HG03025 (cell line): Measurements from ENCODE around the gene FCRL5.
"Not testable (repeated sequence)": the region's sequence is repeated elsewhere in the genome, so short reads cannot be mapped to it uniquely, and the experiment has no call there.

Source experiments
- ATAC-seq: cut with Tn5 transposase; IDR thresholded peaks from one replicate; pipeline ENCODE4 v1.9.1; 2021; ENCODE audit warnings: mild to moderate bottlenecking, moderate library complexity; ENCODE audit not compliant: unreplicated experiment, low FRiP score

FCRL5 gene

DNA sequence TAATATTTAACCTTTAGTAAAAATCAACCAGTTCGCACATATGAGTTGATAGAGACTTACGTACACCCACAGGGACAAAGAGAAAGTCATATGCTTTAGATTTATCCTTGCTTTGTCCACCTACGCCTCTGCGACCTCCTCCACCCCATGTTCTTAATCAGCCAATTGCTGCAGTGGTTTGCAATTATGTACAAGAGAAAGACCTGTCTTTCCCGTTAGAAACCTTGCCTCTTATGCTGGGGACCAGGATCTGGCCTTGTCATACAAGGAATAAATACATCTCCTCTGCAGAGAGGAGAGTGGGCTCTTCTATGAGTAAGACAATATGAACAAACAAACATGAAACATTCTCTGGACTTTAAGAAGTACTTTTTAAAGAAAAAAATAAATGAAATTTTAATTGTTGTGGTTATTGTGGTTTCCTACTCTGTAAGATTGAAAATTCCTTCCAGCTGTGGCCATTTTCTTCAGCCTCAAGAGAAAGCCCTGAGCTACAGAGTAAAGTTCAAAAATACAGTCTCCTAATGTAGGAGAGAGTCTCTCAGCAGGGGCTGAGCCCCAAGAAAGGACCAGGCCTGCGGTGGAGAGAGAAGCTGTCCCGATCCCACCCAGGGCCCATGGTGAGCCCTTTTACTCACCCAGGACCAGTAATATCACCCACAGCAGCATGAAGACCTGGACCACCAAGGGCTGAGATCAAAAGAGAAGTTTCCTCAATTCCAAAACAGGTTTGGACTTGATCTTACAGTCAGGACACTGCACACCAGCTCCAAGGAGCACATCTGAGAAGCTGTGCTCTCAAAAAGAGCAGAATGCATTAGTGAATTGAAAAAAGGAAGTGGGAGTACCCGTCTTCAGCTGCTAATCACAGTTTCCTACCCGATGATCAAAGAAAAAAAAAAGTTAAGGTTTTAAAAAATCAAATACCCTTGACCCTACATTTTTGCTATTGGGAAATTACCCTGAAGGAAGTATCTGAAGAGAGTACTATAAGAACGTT is at the start of gene FCRL5:
Gene FCRL5, minus strand, starts transcription at position 822 of the 1,000 bp plus-strand sequence. Its CDS starts 153 bp downstream, at position 669.
- no peak for ATAC-seq

DNA sequence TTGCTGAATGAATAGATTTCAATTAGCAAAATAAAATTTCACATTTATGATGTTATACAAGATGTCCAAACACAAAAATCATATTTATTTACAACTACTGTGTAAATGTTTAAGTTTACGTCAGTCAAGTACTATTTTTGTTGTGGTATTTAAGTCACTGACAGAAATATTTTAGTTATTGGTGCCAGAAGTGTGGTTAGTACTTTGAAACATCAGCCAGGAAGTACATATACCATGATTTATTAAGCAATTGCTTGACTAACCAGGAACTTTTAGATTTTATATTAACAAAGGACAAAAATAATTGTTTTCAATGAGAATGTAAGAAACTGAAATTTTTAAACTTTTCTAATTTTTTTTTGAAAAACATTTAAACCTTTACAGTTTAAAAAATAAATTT is 47.9 kb upstream of the FCRL5 start:
- no peak for ATAC-seq

DNA sequence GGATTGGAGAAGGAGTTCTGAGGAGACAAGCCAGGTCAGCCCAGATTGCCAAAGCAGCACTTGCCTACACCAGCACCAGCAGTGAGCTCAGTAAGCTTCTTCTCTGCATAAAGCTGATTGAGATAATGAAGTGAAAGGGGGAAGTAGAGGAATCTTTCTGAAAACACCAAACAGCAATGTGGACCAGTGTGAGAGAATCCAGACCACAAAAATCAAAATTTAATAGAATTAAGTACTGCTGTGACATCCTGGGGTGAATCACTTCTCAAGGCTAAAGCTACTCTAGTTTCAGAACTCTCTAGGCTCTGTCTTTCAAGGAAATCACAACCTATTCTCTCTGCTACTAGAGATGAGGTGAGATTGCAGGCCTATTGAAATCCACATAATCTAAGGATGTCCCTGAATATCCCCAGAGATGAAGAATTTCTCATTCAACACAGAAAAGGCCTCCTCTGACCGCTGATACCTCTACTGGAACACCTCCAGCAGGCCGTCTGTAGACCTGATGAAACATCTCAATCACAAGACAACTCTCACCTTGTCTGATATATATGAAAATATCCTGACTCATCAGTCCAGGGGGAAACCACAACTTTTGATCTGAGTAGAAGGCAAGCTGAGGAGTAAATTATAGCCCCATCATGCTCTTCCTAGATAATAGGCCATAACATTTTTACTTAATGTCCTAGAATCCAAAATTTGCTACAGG is 45.8 kb upstream of the FCRL5 start, which contains the start of gene FCRL4:
Gene FCRL4, minus strand, starts transcription at position 127 of the 709 bp plus-strand sequence. CDS start 141 bp downstream, outside the sequence.
- no peak for ATAC-seq

DNA sequence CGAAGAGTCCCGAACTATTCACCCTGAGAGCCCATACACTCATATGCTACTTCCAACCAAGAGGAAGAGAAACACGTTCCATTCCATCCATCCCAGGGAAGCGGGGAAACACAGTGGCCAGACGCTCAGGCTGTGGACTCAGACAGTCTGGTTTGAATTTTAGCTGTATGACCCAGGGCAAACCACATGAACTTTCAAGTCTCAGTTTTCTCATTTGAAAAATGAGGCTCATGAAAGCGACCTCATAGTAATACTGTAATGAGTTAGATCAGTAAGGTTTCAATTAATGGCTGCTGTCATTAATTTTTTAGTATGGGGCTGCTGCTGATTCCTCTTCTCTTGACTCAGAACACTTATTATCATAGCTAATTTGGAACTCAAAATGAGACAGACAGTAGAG is 44.1 kb upstream of the FCRL5 start:
- ATAC-seq: no peak

DNA sequence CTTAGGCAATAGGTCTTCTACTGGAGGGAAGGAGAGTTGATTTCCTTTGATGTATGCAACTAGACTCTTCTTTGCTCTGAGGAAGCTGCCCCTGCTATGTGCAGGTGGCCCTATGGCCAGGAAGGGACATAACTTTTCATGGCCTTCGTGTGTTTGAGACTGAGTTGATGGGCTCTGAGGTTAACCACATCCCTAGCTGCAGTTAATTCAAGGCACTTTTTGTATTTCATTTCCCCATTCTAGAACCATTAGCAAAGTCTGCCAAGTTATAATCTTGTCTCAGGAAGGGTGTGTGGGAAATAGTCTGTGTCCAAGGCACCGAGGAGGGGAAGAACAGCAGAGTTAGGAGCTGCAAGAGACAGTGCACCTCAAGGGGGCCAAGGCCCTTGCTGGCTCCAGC is 43.0 kb upstream of the FCRL5 start:
- peak; percentile 60 for ATAC-seq

DNA sequence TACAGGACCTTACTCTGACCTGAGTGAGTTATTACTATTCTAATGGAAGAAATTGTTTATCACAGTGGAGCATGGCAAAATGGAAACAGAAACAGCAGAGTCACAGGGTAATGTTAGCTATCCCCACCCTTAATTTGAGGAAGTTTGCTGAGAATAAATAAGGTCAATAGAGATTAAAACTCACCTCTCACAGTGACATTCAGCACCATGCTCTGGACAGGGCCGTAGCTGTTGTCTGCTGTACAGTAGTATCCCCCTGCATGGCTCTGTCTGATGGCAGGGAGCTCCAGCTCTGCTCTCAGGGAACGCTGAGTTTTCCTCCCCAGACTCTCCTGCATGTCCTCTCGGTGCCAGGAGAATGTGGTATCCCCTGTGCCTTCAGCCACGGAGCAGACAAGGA is 33.7 kb upstream of the FCRL5 start:
- no peak for ATAC-seq

DNA sequence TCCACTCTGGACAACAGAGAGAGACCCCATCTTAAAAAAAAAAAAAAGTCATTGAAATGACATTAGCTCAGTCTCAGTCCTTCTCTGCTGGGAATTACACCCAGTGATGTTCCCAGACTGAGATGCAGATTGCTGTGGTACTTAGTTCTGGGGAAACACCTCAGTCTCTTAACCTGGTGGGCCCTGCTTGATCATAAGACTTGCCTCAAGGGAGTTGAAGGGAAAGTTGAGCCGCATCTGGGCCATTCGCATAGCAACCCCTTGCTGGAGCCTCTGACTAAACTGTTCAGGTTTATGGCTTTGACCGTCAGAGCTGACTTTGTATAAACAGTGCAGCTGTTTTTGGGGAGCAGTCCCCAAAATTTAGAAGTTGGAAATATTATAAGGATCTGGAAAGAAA is 32.2 kb upstream of the FCRL5 start:
- ATAC-seq: no peak

DNA sequence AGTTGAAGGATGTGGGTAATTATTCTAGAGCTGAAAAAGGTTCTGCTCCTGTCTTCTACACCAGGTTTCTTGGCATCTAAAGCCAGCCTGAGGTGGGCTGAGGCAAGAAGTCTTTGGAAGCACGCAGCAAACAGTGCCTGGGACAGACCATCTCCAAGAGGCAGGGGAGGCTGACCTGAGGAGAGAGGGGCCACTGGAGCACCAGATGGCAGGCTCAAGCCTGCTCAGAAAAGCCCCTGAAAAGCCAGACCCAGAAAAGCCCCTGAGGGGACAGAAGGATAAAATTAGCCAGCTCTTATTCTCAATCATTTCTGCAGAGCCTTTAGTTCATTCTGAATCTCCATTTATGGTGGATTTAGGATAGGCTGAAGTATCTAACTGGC is 28.5 kb upstream of the FCRL5 start:
- ATAC-seq: no peak

DNA sequence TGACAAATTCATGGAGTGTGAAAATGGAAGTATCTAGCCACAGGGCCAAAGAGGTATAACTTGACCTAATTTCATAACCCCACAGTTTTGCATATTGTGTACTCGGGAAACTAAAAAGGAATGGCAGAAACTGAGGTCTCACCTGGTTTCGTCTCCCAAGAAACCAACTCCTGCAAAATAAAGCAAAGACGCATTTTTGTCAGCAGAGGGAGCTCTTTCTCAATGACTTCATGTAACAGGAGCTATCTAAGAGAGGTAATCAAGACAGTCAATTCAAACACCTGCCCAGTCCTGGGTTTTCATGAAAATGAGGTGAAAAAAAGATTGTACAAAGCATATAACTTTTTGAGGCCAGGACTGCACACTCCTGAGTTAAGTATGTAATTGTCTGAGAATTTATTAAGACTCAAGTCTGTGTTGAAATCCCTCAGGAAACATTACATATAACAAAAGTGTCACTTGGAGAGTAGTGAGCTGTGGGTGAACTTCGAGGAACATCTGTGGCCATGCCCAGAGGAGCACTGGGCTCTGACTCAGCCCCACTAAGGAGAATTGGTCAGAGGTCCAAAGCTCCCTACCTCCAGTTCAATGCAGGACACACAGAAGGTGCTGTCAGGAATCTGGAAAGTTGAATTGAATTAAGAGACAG is 28.0 kb upstream of the FCRL5 start:
- ATAC-seq: no peak

DNA sequence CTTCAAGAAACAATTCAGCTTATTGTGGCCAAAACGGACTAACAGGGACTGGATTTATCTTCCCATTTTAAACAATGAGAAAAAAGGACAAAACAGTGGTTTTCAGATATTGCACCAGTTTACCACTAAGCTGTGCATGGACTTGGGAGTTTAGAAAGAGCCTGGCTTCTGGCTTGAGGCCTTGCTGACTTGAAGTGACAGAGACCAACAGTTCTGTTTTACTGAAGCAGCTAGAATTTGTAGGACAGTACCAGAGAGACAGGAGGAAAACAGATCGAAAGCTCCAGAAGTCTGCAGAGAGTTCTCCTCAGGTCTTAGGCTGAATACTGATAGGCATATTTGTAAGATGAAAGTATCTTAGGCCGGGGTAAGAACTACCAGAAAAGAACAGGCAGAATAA is 25.1 kb upstream of the FCRL5 start:
- no peak for ATAC-seq

DNA sequence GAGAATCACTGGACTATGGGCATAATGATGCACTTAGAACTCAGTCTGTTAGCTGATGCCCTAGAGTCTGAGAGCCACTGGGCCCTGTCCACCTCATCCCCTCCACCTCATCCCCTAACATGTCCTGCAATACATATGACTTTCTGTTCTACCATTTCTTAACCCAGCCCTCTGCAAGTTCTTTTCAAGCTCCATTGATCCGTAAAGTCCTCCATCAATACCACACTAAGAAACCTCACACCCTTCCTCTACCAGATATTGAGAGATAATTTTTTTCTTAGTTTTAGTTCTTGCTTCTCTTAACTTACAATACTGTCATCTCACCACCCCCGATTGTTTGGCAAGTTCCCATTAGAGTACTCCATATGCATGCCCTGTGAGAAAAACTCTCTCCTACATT is 23.4 kb upstream of the FCRL5 start:
- ATAC-seq: peak; percentile 64

DNA sequence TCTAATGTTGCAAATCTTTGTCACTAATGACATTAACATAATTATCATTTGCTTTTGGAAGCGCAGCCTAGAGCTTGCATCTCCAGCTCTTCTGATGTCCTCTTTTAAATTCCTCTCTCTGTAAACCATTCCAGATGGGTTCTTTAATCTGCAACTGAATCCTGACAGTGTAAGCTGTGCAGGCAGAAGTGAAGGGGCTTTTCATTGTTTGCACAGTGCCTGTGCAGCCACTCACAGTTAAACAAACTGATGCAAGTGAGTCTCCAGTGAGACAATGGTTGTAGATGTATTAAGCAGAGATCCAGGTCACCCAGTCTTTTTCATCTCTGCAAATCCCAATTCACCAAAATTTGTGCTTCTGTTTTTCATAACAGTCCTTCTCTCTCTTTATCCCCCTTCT is 22.5 kb upstream of the FCRL5 start:
- ATAC-seq: no peak

DNA sequence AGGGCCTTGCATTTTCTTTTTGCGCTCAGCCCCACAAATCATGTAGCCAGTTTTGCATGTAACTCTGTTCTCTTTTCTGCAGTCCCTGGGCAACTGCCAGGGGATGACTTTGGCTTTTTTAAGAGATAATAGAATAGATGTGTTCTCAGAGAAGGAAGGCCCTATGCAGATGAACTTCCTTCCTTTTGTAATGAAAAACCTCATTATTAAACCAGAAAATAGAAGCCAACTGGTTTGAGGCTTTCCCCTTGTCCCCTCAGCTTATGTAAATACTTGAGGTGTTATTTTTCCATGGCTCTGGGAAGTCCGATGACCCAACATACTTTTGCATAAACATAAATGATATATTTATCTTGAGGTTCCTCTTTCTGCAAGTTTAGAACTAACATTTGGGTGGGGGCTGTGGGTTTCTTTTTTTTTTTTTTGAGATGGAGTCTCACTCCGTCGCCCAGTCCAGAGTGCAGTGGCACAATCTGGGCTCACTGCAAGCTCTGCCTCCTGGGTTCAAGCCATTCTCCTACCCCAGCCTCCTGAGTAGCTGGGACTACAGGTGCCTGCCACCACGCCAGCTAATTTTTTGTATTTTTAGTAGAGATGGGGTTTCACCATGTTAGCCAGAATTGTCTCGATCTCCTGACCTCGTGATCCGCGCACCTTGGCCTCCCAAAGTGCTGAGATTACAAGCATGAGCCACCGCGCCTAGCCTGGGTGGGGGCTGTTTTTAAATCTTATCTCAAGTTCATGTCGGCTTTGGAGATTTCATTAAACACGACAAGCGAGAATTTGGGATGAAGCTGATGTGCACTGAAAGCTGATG is 14.4 kb upstream of the FCRL5 start:
- ATAC-seq: no peak

DNA sequence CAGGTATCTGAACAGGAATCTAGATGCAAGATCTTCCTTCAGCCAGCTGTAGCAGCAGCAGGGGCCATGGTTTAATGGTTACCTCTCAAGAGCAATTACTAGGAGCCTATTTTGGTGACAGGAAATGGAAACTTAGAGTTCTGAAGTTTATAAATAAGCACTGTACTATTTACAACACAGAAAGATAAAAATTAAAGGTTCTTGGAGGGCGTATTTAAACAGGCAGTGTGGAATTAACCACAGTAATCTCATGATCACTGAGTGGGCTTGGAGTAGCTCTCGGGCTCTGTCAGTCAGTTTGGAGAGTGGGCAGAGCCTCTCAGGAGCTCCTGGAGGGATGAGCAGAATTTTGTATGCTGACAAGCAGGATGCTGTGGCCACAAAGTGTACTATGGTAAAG is 10.2 kb upstream of the FCRL5 start:
- peak; percentile 68 for ATAC-seq

DNA sequence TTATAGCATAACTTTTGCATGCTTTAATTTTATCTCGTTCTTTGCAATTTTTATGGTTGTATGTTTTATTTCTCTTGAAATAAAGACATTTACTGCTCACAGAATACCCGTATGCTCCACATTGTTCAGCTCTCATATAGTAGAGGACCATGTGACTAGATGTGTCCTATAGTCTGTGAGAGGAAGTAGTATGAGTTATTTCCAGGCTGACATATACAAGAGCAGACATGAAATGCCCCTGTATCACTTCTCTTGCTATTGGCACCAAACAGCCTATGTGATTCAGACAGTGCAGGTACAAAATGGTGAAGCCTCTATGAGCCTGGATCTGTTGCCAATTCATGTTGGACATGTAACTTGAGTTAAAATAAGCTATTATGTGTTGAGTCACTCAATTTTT is 5.8 kb upstream of the FCRL5 start:
- ATAC-seq: no peak

DNA sequence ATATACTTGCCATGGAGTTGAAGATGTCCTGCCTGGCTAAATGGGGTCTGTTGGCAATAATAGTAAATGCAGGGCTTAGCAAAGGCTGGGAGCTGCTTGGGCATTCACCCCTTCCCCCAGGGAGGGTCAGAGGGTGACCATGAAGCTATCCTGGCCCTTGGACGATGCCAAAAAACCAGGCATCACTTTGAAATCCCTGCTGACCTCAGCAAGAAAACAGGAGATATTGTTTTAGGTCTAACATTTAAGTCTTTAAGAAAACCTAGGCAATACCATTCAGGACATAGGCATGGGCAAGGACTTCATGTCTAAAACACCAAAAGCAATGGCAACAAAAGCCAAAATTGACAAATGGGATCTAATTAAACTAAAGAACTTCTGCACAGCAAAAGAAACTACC is 4.2 kb downstream of the FCRL5 start:
- ATAC-seq: not testable (repeated sequence)

DNA sequence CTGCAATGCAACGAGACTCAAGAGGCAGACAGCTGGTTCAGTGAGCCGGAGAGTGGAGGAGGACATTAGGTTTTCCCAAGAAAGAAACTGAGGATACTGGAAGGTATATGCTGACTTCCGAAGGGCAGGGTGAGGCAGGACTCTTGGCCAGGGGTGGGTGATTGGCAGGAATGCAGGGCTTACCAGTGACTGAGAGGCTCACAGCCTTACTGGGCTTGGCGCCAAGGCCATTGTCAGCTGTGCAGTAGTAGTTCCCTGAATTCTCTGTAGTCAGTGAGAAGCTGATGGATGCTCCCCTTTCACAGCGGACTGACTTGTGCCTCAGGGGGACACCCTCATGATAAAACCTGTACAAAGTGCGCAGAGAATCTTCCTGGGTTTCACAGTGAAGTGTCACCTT is 9.6 kb downstream of the FCRL5 start:
- no peak for ATAC-seq

DNA sequence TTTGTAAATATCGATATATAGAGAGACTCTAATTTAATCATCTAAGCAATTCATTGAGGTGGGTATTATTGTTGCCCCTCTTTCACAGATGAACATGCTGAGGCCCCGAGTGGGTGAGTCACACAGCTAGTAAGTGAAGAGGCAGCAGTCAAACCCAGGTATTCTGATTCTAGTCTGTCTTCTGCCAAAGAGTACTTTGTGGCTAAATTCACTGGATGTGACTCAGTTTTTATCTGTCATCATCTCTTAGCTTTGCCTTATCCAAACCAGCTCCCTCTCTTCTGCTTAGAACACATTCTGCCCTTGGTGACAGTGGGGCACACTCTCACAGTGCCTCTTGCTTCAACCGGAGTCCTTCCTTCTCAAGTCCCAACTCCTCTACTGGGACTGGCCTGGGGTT is 11.5 kb downstream of the FCRL5 start:
- no peak for ATAC-seq

DNA sequence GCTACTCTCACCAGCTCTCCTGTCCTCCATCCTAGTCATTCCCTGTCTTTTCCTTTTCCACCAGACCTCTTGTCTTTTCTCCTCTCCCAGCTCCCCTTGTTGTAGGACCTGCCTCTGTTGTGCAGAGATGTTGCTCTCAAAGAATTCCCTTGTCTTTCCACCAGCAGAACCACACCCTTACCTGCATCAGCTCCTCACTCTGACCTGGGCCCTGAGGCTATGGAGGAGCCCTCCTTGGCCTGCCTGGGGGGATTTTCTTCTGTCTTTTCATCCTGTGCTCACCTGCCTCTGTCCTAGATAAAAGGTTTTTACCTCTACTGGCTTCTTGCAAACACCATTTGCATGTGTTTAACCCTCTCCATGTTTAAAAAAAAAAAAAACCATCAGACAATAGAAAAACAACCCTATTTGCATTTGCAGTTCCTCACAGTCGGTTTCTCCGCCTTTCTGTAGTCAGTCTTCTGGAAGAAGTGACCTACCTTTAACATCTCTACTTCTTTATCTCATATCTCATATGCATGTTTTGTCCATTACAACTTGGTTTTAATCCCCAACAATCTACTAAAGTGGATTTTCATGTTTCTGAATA is 12.1 kb downstream of the FCRL5 start:
- ATAC-seq: no peak

DNA sequence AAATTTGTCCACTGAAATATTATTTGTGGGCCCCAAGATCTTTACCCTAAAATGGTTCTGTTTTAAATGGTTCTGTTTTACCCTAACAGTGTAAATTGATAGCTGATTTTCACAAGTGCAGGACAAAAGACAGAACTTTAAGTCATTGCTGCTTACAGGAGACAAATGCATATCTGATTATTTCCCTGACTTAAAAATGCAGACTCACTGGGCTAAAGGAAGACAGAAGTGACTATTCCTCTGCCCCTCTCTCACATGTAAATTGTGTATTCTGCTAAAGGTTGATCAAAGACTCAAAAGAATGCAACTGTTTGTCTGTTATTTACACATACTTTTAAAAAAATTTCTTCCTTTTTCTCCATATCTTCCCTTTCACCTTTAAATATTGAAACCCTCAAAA is 12.7 kb downstream of the FCRL5 start:
- ATAC-seq: no peak
